Measurements from ENCODE around the gene GSTM5.

GRCh38 chr1:109728870-109729269 lies 16.8 kb downstream of the GSTM5 start:
- no peak for TF ChIP-seq SPI1 (IDR thresholded peaks at IDR 0.05; ENCODE audit: low read depth, low read length)
- TF ChIP-seq POLR2A (IDR thresholded peaks at IDR 0.05; ENCODE audit: low read depth, low read length): no peak

All from GM12891 (cell line).